Measurements from ENCODE around the gene HBE1.

The HBE1 gene

GRCh38 chr11:5293028-5293427, 23.3 kb upstream of the HBE1 start (continued):
- TF ChIP-seq CSRNP3 (CRISPR knock-in tag; IDR thresholded peaks at IDR 0.05): no peak
- no peak for TF ChIP-seq RARB (CRISPR knock-in tag; IDR thresholded peaks at IDR 0.05)
- TF ChIP-seq ZFP30 (CRISPR knock-in tag; IDR thresholded peaks at IDR 0.05): no peak

- peak; percentile 77 for ATAC-seq
- no peak for TF ChIP-seq OSR1 (CRISPR knock-in tag; IDR thresholded peaks at IDR 0.05)
- no peak for TF ChIP-seq ARNTL (CRISPR knock-in tag; IDR thresholded peaks at IDR 0.05; ENCODE audit: borderline replicate concordance, low read depth)
- TF ChIP-seq ESRRG (CRISPR knock-in tag; IDR thresholded peaks at IDR 0.05): no peak
- no peak for TF ChIP-seq ISL1 (CRISPR knock-in tag; IDR thresholded peaks at IDR 0.05)
- no peak for TF ChIP-seq ZC3H10 (CRISPR knock-in tag; IDR thresholded peaks at IDR 0.05)
- TF ChIP-seq ZFP3 (CRISPR knock-in tag; IDR thresholded peaks at IDR 0.05): no peak
- TF ChIP-seq ZNF70 (CRISPR knock-in tag; IDR thresholded peaks at IDR 0.05): no peak
- no peak for TF ChIP-seq PPARA (CRISPR knock-in tag; IDR thresholded peaks at IDR 0.05; ENCODE audit: borderline replicate concordance)
- TF ChIP-seq POU6F1 (CRISPR knock-in tag; IDR thresholded peaks at IDR 0.05; ENCODE audit: borderline replicate concordance, low read depth): no peak
- TF ChIP-seq ZFP30 (CRISPR knock-in tag; IDR thresholded peaks at IDR 0.05): no peak
- no peak for TF ChIP-seq CREB5 (CRISPR knock-in tag; IDR thresholded peaks at IDR 0.05; ENCODE audit: low read depth)
Observed at GRCh38 chr11:5291207-5291838, 21.6 kb upstream of the HBE1 start.

- ATAC-seq: no peak
- TF ChIP-seq BACH2 (CRISPR knock-in tag; IDR thresholded peaks at IDR 0.05; ENCODE audit: borderline replicate concordance) (no peak), RARB (CRISPR knock-in tag; IDR thresholded peaks at IDR 0.05) (no peak), CSRNP3 (CRISPR knock-in tag; IDR thresholded peaks at IDR 0.05) (no peak), ZNF565 (CRISPR knock-in tag; conservative IDR thresholded peaks at IDR 0.05; ENCODE audit: low read depth) (no peak), GLIS3 (CRISPR knock-in tag; IDR thresholded peaks at IDR 0.05) (no peak), ISL1 (CRISPR knock-in tag; IDR thresholded peaks at IDR 0.05) (no peak), PPARA (CRISPR knock-in tag; IDR thresholded peaks at IDR 0.05; ENCODE audit: borderline replicate concordance) (no peak), ZC3H10 (CRISPR knock-in tag; IDR thresholded peaks at IDR 0.05) (no peak), SNAI2 (CRISPR knock-in tag; IDR thresholded peaks at IDR 0.05) (no peak), ZNF70 (CRISPR knock-in tag; IDR thresholded peaks at IDR 0.05) (no peak), ARNTL (CRISPR knock-in tag; IDR thresholded peaks at IDR 0.05; ENCODE audit: borderline replicate concordance, low read depth) (no peak), ZFP30 (CRISPR knock-in tag; IDR thresholded peaks at IDR 0.05) (no peak), PATZ1 (CRISPR knock-in tag; IDR thresholded peaks at IDR 0.05; ENCODE audit: borderline replicate concordance) (no peak)
Observed at GRCh38 chr11:5290106-5290505, 20.4 kb upstream of the HBE1 start.

GRCh38 chr11:5289696-5290095, 20.0 kb upstream of the HBE1 start:
- no peak for TF ChIP-seq GLIS3 (CRISPR knock-in tag; IDR thresholded peaks at IDR 0.05)
- no peak for TF ChIP-seq PPARA (CRISPR knock-in tag; IDR thresholded peaks at IDR 0.05; ENCODE audit: borderline replicate concordance)
- TF ChIP-seq ZNF565 (CRISPR knock-in tag; conservative IDR thresholded peaks at IDR 0.05; ENCODE audit: low read depth): no peak
- no peak for TF ChIP-seq ARNTL (CRISPR knock-in tag; IDR thresholded peaks at IDR 0.05; ENCODE audit: borderline replicate concordance, low read depth)
- no peak for TF ChIP-seq POU6F1 (CRISPR knock-in tag; IDR thresholded peaks at IDR 0.05; ENCODE audit: borderline replicate concordance, low read depth)
- no peak for TF ChIP-seq SNAI2 (CRISPR knock-in tag; IDR thresholded peaks at IDR 0.05)
- ATAC-seq: no peak

Data from SK-N-SH treated with all-trans-retinoic acid at 6 μM for 48 hours (cell line).